ENCODE results near the gene LRRC40. TPM values are rescaled to one million over a fixed set of nuclear protein-coding genes. Genes with fewer than 3 reads are reported as not detected.

LRRC40 gene
- total and polyA plus RNA-seq, 2 donors (not counting 3 experiments of a cell fraction or from before 2014, with no cell fraction given) = 8.1 to 21.1 TPM

DNA sequence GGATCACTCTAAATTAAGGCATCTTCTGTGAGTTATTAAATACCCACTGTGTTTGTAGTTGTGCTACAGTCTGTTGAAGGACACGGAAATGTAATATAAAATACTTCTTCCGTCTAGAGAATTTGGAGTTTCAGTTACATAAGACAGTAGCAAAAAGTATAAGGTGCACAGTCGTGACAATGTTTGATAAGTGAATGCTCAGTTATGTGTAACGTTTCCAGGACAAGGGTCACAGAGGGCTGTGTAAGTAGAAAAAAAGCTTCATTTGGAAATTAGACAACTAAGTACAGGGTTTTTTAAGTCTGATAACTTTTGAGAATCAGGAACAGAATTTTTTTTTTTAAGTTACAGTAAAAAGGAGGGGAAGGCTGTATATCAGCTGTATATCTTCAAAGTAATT, 43.4 kb upstream of the LRRC40 start:
- no TSS peak for BruUV-seq (replicated peaks)
- H3K4me1 ChIP-seq (ENCODE audit: control insufficient read depth, extremely low read depth, insufficient read depth, low read length) = no peaks in the 10 kb centered on the region
- ChIA-PET CTCF (interaction anchor here (1.3 kb wide), 1 partner anchor 13 kb away, joined by 4 read pairs; no protein-coding TSS in a partner anchor), POLR2A (no interaction called here)
- peaks cover 22 to 69% of the 10 kb centered on the region in 2 experiments for H3K36me3 ChIP-seq (ENCODE audit: control insufficient read depth in 2 of 2, extremely low read depth in 1 of 2, insufficient read depth in 2 of 2, low read length in 2 of 2)
- H3K79me2 ChIP-seq (ENCODE audit: control insufficient read depth, insufficient read depth, low read length) = peaks cover 4% of the 10 kb centered on the region
- no peaks in the 10 kb centered on the region for H4K20me1 ChIP-seq (replicated peaks; ENCODE audit: control insufficient read depth, extremely low read depth, insufficient read depth, low read length)
- dilution Hi-C loops (cut with MboI; ENCODE audit: extremely low pct_ligation_motif_present, low sequenced_read_pairs) (no loop called here), intact Hi-C loops (cut with micrococcal nuclease) (loop anchor here (5.0 kb wide), 1 partner anchor 819 kb away; no protein-coding TSS in a partner anchor)
- no peak overlapping the region for H3K9ac ChIP-seq (replicated peaks; ENCODE audit: extremely low read depth, insufficient read depth, low read length)
- TF ChIP-seq GATA2 (IDR thresholded peaks at IDR 0.05; ENCODE audit: insufficient read depth, insufficient read length, low read depth, low read length) = no peak
- H3K4me3 ChIP-seq (replicated peaks in 1 of 3; ENCODE audit: insufficient read depth in 1 of 3, low read depth in 1 of 3, low read length in 3 of 3) = no peak overlapping the region
- FAIRE-seq = no peak
- no peaks in the 10 kb centered on the region for H3K27me3 ChIP-seq (ENCODE audit: control insufficient read depth in 2 of 2, insufficient read depth in 2 of 2, low read length in 2 of 2)
- no peak overlapping the region for H3K27ac ChIP-seq (ENCODE audit: insufficient read depth, low read depth, low read length)
- H3K4me2 ChIP-seq (ENCODE audit: insufficient read depth, low read length) = no peak overlapping the region
- H3K9me3 ChIP-seq (replicated peaks; ENCODE audit: control insufficient read depth, insufficient read depth, low read length) = no peaks in the 10 kb centered on the region
- no peak for DNase-seq (ENCODE audit: low read depth, low spot score)
- no peak overlapping the region for H2AFZ ChIP-seq (ENCODE audit: low read depth, low read length)
- H3K9me1 ChIP-seq (replicated peaks; ENCODE audit: control insufficient read depth, extremely low read depth, insufficient read depth, low read length) = no peaks in the 10 kb centered on the region

DNA sequence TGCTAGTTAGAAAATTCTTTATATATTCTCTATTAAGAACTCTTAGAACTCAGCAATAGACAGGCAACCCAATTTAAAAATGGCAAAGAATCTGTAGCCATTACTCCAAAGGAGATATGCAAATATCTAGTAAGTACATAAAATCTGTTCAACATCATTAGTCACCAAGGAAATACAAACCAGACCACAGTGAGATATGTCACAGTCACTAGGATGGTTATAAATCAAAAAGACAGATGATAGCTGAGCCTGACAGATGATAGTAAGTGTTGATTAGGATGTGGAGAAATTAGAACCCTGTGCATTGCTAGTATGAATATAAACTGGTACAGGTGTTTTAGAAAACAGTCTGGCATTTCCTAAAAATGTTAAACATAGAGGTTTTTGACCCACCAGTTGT, 42.4 kb upstream of the LRRC40 start:
- FAIRE-seq = no peak
- CTCF ChIA-PET = no interaction called here
- Histone ChIP-seq H3K27ac (ENCODE audit: insufficient read depth, low read depth, low read length) (no peak overlapping the region), H2AFZ (ENCODE audit: low read depth, low read length) (no peak overlapping the region), H3K4me2 (ENCODE audit: insufficient read depth, low read length) (no peak overlapping the region), H3K4me3 (replicated peaks in 1 of 3; ENCODE audit: insufficient read depth in 1 of 3, low read depth in 1 of 3, low read length in 3 of 3) (no peak overlapping the region), H3K9ac (replicated peaks; ENCODE audit: extremely low read depth, insufficient read depth, low read length) (no peak overlapping the region), H3K36me3 (ENCODE audit: control insufficient read depth in 2 of 2, extremely low read depth in 1 of 2, insufficient read depth in 2 of 2, low read length in 2 of 2) (peaks cover 22 to 72% of the 10 kb centered on the region in 2 experiments), H4K20me1 (replicated peaks; ENCODE audit: control insufficient read depth, extremely low read depth, insufficient read depth, low read length) (peaks cover 3% of the 10 kb centered on the region), H3K27me3 (ENCODE audit: control insufficient read depth in 2 of 2, insufficient read depth in 2 of 2, low read length in 2 of 2) (no peaks in the 10 kb centered on the region), H3K4me1 (ENCODE audit: control insufficient read depth, extremely low read depth, insufficient read depth, low read length) (no peaks in the 10 kb centered on the region), H3K9me3 (replicated peaks; ENCODE audit: control insufficient read depth, insufficient read depth, low read length) (no peaks in the 10 kb centered on the region), H3K9me1 (replicated peaks; ENCODE audit: control insufficient read depth, extremely low read depth, insufficient read depth, low read length) (no peaks in the 10 kb centered on the region), H3K79me2 (ENCODE audit: control insufficient read depth, insufficient read depth, low read length) (peaks cover 4% of the 10 kb centered on the region)
- dilution Hi-C loops (cut with MboI; ENCODE audit: extremely low pct_ligation_motif_present, low sequenced_read_pairs) = no loop called here
- DNase-seq (ENCODE audit: low read depth, low spot score) = no peak
- intact Hi-C loops (cut with micrococcal nuclease) = loop anchor here (5.0 kb wide), 1 partner anchor 820 kb away; no protein-coding TSS in a partner anchor
- POLR2A ChIA-PET = no interaction called here
- no TSS peak for BruUV-seq (replicated peaks)
- TF ChIP-seq JUN (IDR thresholded peaks at IDR 0.05; ENCODE audit: borderline replicate concordance, insufficient read depth, insufficient read length, low read depth) (no peak), EZH2 (IDR thresholded peaks at IDR 0.05; ENCODE audit: borderline replicate concordance, low read depth, low read length, severe bottlenecking) (no peak), GATA2 (IDR thresholded peaks at IDR 0.05; ENCODE audit: insufficient read depth, insufficient read length, low read depth, low read length) (no peak), FOS (IDR thresholded peaks at IDR 0.05; ENCODE audit: borderline replicate concordance, insufficient read depth, low read length) (no peak)
- TF ChIP-seq, protein P1, sequence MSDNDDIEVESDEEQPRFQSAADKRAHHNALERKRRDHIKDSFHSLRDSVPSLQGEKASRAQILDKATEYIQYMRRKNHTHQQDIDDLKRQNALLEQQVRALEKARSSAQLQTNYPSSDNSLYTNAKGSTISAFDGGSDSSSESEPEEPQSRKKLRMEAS (IDR thresholded peaks at IDR 0.05; ENCODE audit: insufficient read depth, insufficient read length) = no peak
- TF ChIP-seq, protein P2, sequence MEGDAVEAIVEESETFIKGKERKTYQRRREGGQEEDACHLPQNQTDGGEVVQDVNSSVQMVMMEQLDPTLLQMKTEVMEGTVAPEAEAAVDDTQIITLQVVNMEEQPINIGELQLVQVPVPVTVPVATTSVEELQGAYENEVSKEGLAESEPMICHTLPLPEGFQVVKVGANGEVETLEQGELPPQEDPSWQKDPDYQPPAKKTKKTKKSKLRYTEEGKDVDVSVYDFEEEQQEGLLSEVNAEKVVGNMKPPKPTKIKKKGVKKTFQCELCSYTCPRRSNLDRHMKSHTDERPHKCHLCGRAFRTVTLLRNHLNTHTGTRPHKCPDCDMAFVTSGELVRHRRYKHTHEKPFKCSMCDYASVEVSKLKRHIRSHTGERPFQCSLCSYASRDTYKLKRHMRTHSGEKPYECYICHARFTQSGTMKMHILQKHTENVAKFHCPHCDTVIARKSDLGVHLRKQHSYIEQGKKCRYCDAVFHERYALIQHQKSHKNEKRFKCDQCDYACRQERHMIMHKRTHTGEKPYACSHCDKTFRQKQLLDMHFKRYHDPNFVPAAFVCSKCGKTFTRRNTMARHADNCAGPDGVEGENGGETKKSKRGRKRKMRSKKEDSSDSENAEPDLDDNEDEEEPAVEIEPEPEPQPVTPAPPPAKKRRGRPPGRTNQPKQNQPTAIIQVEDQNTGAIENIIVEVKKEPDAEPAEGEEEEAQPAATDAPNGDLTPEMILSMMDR (IDR thresholded peaks at IDR 0.05; ENCODE audit: extremely low read depth in 1 of 2, insufficient read depth in 1 of 2, low read depth in 1 of 2, low read length in 2 of 2) = no peak
